ENCODE results near the gene FBXW2. TPM values are rescaled to one million over a fixed set of nuclear protein-coding genes. Genes with fewer than 3 reads are reported as not detected.

The FBXW2 gene
- total RNA-seq, 4 donors from 2014 or later = 41.2 to 58.8 (median 44.3) TPM

DNA sequence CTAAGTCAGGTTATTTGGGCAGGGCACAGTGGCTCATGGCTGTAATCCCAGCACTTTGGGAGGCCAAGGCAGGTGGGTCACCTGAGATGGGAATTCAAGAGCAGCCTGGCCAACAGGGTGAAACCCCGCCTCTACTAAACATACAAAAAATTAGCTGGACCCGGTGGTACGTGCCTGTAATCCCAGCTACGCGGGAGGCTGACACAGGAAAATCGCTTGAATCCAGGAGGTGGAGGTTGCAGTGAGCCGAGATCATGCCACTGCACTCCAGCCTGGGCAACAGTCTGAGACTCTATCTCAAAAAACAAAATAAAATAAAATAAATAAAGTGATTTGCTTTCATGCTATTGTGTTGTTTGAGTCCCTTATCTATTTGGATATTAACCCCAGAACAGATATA lies 8.2 kb upstream of the FBXW2 start:
- TF ChIP-seq, protein P1, sequence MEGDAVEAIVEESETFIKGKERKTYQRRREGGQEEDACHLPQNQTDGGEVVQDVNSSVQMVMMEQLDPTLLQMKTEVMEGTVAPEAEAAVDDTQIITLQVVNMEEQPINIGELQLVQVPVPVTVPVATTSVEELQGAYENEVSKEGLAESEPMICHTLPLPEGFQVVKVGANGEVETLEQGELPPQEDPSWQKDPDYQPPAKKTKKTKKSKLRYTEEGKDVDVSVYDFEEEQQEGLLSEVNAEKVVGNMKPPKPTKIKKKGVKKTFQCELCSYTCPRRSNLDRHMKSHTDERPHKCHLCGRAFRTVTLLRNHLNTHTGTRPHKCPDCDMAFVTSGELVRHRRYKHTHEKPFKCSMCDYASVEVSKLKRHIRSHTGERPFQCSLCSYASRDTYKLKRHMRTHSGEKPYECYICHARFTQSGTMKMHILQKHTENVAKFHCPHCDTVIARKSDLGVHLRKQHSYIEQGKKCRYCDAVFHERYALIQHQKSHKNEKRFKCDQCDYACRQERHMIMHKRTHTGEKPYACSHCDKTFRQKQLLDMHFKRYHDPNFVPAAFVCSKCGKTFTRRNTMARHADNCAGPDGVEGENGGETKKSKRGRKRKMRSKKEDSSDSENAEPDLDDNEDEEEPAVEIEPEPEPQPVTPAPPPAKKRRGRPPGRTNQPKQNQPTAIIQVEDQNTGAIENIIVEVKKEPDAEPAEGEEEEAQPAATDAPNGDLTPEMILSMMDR (IDR thresholded peaks at IDR 0.05; ENCODE audit: low read depth) = no peak

DNA sequence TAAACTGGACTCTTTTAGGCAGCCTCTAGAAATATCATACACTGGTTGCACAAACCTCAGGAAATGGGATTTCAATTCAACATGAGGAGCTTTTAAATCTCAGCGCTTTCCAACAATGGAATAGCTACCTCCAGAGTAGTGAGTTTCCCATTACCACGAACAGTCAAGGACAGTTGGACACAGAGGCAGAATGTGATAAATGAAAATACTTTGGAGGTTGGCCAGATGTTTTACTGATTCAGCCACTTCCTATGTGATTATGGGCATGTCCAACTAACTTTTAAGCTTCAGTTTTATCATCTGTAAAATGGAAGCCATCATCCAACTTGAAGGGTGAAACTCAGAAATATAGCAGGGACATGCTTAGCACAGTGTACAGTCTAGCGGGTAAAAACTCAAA lies 2.1 kb downstream of the FBXW2 start:
- TF ChIP-seq, protein P1 (IDR thresholded peaks at IDR 0.05; ENCODE audit: low read depth) = no peak

DNA sequence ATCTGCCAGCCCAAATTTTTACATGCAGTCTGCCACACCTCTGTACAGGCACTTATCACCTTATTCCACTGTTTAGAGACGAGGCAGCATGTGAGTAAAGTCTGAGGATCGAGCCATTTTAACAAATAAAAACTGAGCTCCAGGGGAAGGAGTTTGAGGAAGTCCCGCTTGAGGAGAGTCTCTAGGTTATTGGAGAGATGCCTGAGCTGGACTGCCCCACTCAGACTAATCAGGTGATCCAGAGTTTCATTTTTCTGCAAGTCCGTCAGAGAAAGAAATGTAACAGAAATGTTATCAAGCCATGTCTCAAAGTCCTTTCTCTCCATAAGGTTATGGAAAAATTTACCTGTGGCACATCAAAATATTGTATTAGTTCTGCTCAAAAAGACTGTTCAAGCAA lies 5.3 kb downstream of the FBXW2 start:
- TF ChIP-seq, protein P1 (IDR thresholded peaks at IDR 0.05; ENCODE audit: low read depth) = no peak

DNA sequence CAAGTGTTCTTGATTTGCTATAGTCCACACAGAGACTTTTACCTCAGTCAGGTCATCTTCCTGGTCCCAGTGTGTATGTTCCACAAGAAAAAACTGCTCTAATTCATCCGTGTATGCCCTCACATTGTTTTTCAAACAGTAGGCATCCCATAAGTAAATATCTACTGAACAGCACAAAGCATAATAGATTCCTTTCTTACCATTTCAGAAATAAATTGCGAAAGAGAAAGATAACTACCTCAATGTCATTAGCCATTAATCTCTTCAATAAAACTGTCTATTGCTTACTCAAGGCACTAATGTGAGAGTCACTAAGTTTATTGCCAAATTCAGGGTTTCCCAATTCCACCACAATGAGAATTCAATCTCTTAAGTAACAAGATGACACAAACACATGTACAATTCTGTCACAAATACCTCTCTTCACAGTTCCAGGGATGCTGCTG lies 9.6 kb downstream of the FBXW2 start:
- TF ChIP-seq, protein P1 (IDR thresholded peaks at IDR 0.05; ENCODE audit: low read depth) = no peak

DNA sequence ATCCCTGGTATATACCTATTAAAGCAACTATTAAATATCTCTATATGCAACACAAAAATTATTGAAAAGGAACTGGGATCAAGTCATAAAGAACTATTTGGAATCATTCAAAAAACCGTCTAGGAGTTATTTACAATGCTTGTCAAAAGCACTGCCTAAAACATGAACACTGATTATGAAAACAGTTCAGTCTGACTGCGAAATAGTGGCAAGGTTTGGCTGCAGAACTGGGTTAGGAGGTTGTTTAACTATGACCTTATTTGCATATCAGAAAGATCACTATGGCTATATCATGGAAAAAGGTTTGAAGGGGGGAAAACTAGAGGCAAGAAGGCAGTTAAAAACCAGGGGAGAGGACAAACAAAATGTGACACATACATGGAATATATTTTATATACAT lies 12.0 kb downstream of the FBXW2 start:
- TF ChIP-seq, protein P1 (IDR thresholded peaks at IDR 0.05; ENCODE audit: low read depth) = no peak

DNA sequence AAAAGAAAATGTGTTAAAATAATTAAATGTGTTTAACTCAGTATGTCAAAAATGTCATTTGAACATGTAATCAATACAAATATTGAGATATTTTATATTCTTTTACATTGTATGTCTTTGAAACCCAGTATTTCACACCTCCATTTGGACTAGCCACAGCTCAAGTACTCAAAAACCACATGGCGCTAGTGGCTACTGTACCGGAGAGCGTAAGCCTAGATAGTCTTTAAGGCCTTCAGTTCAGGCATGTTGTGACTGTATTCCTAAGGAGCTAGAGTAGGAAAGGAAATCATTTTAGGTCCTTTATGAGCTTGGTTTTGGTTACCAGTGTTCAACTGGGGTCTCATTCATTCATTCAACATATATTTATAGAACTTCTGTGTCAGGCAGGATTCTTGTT lies 12.8 kb downstream of the FBXW2 start:
- TF ChIP-seq, protein P1 (IDR thresholded peaks at IDR 0.05; ENCODE audit: low read depth) = no peak

DNA sequence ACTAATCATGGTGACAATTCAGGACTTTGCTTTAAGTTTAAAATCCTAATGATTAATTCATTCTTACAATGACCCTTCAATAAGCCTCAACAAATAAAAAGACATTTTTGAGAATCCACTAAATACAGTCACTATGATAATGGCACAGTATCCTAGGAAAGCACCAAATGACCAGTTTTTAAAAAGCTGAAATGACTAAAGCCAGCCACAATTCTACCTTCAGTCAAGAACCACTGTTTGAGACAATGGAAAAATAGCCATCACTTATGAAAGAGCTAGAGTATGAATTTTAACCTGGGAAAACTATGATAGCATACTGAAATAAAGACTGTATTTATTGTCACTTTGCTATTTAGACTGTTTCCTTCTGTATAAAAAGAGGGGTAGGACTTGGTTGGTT lies 14.0 kb downstream of the FBXW2 start:
- TF ChIP-seq, protein P1 (IDR thresholded peaks at IDR 0.05; ENCODE audit: low read depth) = no peak
